SH-SY5Y (cell line): ENCODE measurements around the gene MEGF9.

Experiments used
- GATA2 ChIP-seq: IDR thresholded peaks from 2 replicates; pipeline ENCODE4 v1.6.1; 2011; ENCODE audit warnings: mild to moderate bottlenecking, low read depth, low read length
- GATA3 ChIP-seq: IDR thresholded peaks from 2 replicates; pipeline ENCODE4 v1.6.1; 2011; ENCODE audit warnings: low read depth, mild to moderate bottlenecking, low read length, moderate library complexity

- TF ChIP-seq GATA3 (no peak), GATA2 (no peak)
Observed at GRCh38 chr9:120557205-120557604, 157.1 kb downstream of the MEGF9 start.
